Gastroesophageal sphincter (tissue), 3 donors: Measurements from ENCODE around the gene PRKCZ.

ENCODE experiments used
- POLR2A ChIP-seq, 2 donors: fragments of 450-650 bp; IDR thresholded peaks; one replicate each; pipeline ENCODE4 v1.6.1; 2017; ENCODE audit warnings: antibody characterized with exemption in 2 of 2, mild to moderate bottlenecking in 2 of 2, moderate library complexity in 1 of 2
- POLR2AphosphoS5 ChIP-seq: sonication (generic); formaldehyde crosslinking; IDR thresholded peaks from one replicate; pipeline ENCODE4 v1.6.1; 2017; ENCODE audit warnings: antibody characterized with exemption
- TF ChIP-seq, protein P1 (sequence below), 4 experiments: fragments of 200-600 bp in 2 of 4; fragments of 450-650 bp in 2 of 4; sonication (generic) in 1 of 4; IDR thresholded peaks; one replicate each; pipeline ENCODE4 v1.5.1; 2017 to 2019; ENCODE audit warnings: antibody characterized with exemption in 4 of 4, mild to moderate bottlenecking in 2 of 4, moderate library complexity in 2 of 4

GRCh38 chr1:2104621-2105427, 54.6 kb downstream of the PRKCZ start:
- TF ChIP-seq POLR2AphosphoS5 = no peak
- TF ChIP-seq, protein P1, sequence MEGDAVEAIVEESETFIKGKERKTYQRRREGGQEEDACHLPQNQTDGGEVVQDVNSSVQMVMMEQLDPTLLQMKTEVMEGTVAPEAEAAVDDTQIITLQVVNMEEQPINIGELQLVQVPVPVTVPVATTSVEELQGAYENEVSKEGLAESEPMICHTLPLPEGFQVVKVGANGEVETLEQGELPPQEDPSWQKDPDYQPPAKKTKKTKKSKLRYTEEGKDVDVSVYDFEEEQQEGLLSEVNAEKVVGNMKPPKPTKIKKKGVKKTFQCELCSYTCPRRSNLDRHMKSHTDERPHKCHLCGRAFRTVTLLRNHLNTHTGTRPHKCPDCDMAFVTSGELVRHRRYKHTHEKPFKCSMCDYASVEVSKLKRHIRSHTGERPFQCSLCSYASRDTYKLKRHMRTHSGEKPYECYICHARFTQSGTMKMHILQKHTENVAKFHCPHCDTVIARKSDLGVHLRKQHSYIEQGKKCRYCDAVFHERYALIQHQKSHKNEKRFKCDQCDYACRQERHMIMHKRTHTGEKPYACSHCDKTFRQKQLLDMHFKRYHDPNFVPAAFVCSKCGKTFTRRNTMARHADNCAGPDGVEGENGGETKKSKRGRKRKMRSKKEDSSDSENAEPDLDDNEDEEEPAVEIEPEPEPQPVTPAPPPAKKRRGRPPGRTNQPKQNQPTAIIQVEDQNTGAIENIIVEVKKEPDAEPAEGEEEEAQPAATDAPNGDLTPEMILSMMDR (IDR thresholded peaks at IDR 0.05) = no peak
- TF ChIP-seq POLR2A (IDR thresholded peaks at IDR 0.05) = no peak
